ENCODE results near the gene GUCA1A.
A peak's percentile ranks its signal among the peaks of the same experiment; 100 is the strongest.
"Not testable (repeated sequence)": the region's sequence is repeated elsewhere in the genome, so short reads cannot be mapped to it uniquely, and the experiment has no call there.

Gene GUCA1A

GRCh38 chr6:42211726-42212125, 38.6 kb downstream of the GUCA1A start:
- DNase-seq = no peak

DNA sequence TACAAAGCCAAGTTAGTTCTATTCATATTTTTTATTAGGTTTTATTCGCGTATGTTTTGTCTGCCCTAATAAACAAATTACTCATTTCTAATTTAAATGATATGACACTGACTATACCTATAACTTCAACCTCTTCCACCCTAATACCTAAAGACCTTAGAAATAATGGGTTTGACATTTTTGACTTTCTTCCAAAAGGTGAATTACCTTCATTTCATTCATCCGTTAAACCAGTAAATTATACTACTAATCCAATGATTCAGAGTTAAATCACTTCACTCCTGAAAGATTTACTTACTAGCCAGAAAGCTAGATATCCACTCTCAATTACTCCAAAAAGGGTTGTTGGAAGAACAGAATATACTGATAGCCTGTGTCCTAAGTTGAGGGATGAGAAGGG, 39.3 kb downstream of the GUCA1A start:
- no peak for DNase-seq

DNA sequence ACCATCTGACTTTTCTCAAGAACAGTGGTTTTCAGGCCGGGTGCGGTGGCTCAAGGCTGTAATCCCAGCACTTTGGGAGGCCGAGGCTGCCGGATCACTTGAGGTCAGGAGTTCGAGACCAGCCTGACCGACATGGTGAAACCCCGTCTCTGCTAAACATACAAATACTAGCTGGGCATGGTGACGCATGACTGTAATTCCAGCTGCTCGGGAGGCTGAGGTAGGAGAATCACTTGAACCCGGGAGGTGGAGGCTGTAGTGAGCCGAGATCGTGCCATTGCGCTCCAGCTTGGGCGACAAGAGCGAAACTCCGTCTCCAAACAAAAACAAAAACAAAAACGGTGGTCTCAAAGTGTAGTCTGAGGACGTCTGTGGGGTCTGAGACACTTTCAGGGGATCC, 43.3 kb downstream of the GUCA1A start:
- DNase-seq = not testable (repeated sequence)

- DNase-seq = no peak
Observed at GRCh38 chr6:42217157-42217518, 44.0 kb downstream of the GUCA1A start.

GRCh38 chr6:42217519-42218367, 44.6 kb downstream of the GUCA1A start, which contains the start of gene MRPS10:
Gene MRPS10, minus strand, starts transcription at chr6:42217861. Its CDS starts 12 bp downstream, at chr6:42217849.
- DNase-seq = peak; percentile 97

DNA sequence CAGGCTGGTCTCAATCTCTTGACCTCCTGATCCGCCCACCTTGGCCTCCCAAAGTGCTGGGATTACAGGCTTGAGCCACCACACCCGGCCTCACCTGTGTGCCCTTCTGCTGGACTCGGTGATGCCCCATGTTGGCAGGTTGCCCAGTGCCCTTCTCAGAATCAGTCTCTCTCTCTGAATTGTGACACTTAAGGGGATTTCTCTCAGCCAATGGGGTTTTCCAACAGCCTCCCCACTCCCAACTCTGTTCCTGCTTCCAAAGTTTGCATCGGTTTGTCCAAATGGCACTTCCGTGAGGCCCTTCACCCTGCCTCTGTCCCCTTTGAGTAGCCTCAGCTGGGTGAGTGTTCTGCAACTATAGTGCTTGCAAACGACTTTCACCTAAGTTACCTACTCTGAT, 47.6 kb downstream of the GUCA1A start:
- DNase-seq = no peak

DNA sequence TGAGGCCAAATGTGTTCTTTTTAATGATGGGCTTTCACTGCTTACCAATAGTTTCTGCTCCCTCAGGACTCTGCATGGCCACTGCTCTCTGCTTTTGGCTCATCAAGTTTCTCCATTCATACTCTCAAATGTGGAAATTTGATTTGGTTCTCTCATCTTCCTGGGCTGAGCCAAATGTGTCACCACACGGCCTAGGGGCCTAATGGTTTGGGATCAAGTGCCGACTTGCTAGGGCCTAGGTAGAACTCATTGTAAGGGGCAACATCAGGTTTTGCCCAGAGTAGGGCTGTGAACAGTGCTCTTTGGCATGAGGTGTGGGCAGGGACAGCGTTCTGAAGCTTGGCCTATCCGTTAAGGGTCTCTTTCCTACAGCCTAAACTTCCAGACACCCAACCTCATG, 48.4 kb downstream of the GUCA1A start:
- DNase-seq = no peak

GRCh38 chr6:42222448-42222847, 49.3 kb downstream of the GUCA1A start:
- no peak for DNase-seq

DNA sequence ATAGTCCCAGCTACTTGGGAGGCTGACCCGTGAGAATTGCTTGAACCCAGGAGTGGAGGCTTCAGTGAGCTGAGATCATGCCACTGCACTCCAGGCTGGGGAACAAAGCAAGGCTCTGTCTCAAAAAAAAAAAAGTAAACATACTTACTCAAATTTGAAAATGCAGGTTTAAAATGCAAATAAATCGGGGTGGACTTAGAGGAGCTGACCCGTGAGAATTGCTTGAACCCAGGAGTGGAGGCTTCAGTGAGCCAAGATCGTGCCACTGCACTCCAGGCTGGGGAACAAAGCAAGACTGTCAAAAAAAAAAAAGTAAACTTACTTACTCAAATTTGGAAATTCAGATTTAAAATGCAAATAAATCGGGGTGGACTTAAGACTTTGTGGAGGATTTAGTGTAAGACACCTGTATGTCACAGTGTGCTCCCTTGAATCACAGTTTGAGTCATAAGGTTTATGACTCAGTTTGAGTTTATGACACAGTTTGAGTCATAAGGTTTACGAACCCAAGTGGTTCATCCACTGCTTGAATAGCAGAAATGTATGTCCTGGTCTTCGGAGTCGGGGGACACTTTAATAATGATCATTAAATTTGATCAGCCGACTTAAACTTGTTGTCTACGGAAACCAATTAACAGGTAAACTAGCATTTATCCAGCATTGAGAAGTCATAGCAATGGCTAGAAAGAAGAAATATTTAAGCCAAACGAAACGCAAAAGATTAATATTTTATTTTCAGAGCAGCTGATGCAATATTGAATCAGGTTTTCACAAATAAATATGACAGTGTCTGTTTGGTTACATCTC, 51.3 kb downstream of the GUCA1A start:
- DNase-seq = no peak

DNA sequence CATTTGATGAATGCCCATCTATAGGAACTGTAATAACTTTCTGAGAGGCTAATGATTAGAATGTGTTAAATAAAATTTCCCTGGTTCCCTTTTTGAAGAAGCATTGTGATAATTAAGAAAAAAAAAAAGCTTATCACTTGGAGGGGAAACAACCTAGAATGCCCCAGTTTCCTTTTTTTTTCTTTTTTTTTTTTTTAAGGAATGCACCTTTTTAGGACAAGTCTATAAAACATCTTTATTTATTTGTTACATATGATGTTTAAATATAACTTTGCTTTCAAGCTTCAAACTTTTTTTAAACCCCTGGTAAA, 51.8 kb downstream of the GUCA1A start:
- no peak for DNase-seq

DNA sequence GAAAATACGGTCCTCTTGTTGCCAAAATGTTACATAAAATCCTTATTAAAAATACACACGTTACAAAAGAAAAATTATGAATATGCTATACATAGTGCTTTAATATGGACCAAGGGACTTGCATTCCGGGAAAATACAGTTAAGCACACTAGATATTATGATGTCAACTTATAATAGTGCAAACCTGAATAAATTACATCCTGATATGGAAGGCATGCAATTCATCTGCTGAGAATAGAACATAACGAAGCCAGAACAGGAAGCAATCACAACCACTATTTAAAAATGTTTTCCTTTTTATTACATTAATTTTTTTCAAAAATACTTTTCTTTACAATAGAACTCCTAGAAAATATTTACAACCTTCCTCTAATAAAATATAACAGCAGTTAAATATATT, 52.3 kb downstream of the GUCA1A start:
- DNase-seq = no peak

GRCh38 chr6:42226161-42226611, 53.0 kb downstream of the GUCA1A start:
- DNase-seq = no peak

- DNase-seq = no peak
Observed at GRCh38 chr6:42226645-42227143, 53.5 kb downstream of the GUCA1A start.

DNA sequence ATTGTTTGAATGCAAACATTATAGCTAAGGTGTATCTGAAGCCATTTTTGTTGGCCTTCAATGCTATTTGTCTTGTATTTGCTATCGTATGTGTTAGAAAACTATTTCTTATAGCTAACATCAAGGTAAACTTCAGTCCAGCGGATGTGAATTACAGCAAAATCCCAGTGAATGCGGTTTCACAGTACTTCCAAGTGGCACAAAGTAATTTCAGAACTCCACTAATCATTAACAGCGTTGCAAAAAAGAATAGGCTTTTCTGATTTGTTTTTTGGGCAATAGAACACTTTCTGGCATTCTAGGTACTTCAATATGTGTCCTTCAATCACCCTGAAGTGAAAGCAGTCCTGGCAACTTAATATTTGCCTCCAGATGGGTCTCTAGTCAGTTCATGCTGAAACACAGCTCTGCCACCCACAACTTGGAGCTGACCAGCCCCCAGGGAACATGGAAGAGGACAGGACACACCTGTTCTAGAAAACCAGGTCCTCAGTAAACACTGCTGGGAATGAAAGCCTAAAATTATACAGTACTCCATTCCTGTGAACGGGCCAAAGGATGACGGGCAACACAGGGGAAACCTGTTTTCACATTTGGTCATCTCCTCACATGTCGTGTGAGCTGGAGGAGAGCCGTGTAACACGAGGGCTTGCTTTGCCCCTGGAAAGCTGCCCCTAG, 54.1 kb downstream of the GUCA1A start:
- no peak for DNase-seq

GRCh38 chr6:42228305-42228704, 55.1 kb downstream of the GUCA1A start:
- DNase-seq = no peak
